GM12878 (cell line): ENCODE measurements around the gene PIAS1. TPM values are rescaled to one million over a fixed set of nuclear protein-coding genes. Genes with fewer than 3 reads are reported as not detected.

Experiments
- ATAC-seq: fragments of 200-7000 bp; cut with Tn5 transposase; 3 replicates; pipeline ENCODE4 v1.9.1; 2020; ENCODE audit warnings: mild to moderate bottlenecking, moderate library complexity
- BruUV-seq: library from RNA; stranded (reverse); fragments of 400-500 nt; replicated peaks from 2 replicates; lab custom pipeline; 2021; lab: Mats Ljungman, UMichigan
- CTCF ChIA-PET: fragments of 300-600 bp; sonication (Branson Sonifier 250); formaldehyde crosslinking; extraction: SDS; loops from one replicate; lab custom pipeline; 2021; ENCODE audit warnings: inconsistent platforms; lab: Yijun Ruan, JAX
- POLR2A ChIA-PET: fragments of 350-600 bp; formaldehyde crosslinking; extraction: SDS; loops from one replicate; lab custom pipeline; 2021; ENCODE audit warnings: inconsistent platforms; lab: Charles Lee
- RAD21 ChIA-PET: fragments of 300-600 bp; sonication (Branson Sonifier 250); formaldehyde crosslinking; loops from one replicate; lab custom pipeline; 2023; ENCODE audit warnings: antibody characterized with exemption; ENCODE audit not compliant: unreplicated experiment; lab: Charles Lee
- SMC1A ChIA-PET: fragments of 300-600 bp; sonication (Branson Sonifier 250); formaldehyde crosslinking; loops from one replicate; lab custom pipeline; 2023; ENCODE audit not compliant: unreplicated experiment, uncharacterized antibody; lab: Charles Lee
- DNase-seq: peaks from one replicate; pipeline ENCODE4 v3.0.0-alpha.2; 2011; ENCODE audit warnings: low read depth, low spot score
- FAIRE-seq: peaks from 3 replicates; lab custom pipeline; 2011; peaks lifted over from hg19 to GRCh38; lab: Jason Lieb, UNC
- H2AFZ ChIP-seq: 2 replicates; pipeline ENCODE4 v1.6.0; 2011; ENCODE audit warnings: low read depth, low read length, control low read depth; ENCODE audit not compliant: control insufficient read depth
- H3K27ac ChIP-seq: 2 replicates; pipeline ENCODE4 v1.5.1; 2011; ENCODE audit warnings: control low read depth; ENCODE audit not compliant: control insufficient read depth, insufficient read depth
- H3K27me3 ChIP-seq, 2 experiments: replicated peaks in 1 of 2; 2 replicates each; pipeline versions ENCODE4 v1.6.0 to v1.6.1; 2011; ENCODE audit warnings: low read length in 1 of 2; ENCODE audit not compliant: control insufficient read depth in 2 of 2, insufficient read depth in 2 of 2
- H3K36me3 ChIP-seq, 2 experiments: 2 replicates each; pipeline ENCODE4 v1.5.1; 2011; ENCODE audit warnings: low read length in 1 of 2; ENCODE audit not compliant: control insufficient read depth in 2 of 2, insufficient read depth in 2 of 2
- H3K4me1 ChIP-seq: 2 replicates; pipeline ENCODE4 v1.6.1; 2011; ENCODE audit warnings: mild to moderate bottlenecking, low read length, moderate library complexity, mixed read lengths; ENCODE audit not compliant: control insufficient read depth, insufficient read depth
- H3K4me2 ChIP-seq: 2 replicates; pipeline ENCODE4 v1.6.0; 2011; ENCODE audit warnings: control low read depth; ENCODE audit not compliant: control insufficient read depth, insufficient read depth
- H3K4me3 ChIP-seq: fragments of 200-600 bp; sonication (generic); 2 replicates; pipeline ENCODE4 v1.5.1; 2016
- H3K79me2 ChIP-seq: 2 replicates; pipeline ENCODE4 v1.6.0; 2011; ENCODE audit warnings: low read length; ENCODE audit not compliant: control insufficient read depth, insufficient read depth
- H3K9ac ChIP-seq: 2 replicates; pipeline ENCODE4 v1.8.0; 2011; ENCODE audit warnings: low read length, control low read depth, mixed read lengths; ENCODE audit not compliant: control insufficient read depth, insufficient read depth
- H3K9me3 ChIP-seq: replicated peaks from 3 replicates; pipeline ENCODE4 v1.5.1; 2011; ENCODE audit warnings: mild to moderate bottlenecking, low read length; ENCODE audit not compliant: control insufficient read depth, insufficient read depth
- H4K20me1 ChIP-seq: 2 replicates; pipeline ENCODE4 v1.6.0; 2011; ENCODE audit not compliant: control insufficient read depth, insufficient read depth
- BCL11A ChIP-seq: IDR thresholded peaks from 2 replicates; pipeline ENCODE4 v1.6.1; 2011; ENCODE audit warnings: low read depth, low read length
- CUX1 ChIP-seq: IDR thresholded peaks from 2 replicates; pipeline ENCODE4 v1.6.1; 2012; ENCODE audit warnings: improper control_type of control experiment, low read depth, low read length; ENCODE audit not compliant: insufficient replicate concordance
- IKZF2 ChIP-seq, 2 experiments: fragments of 450-650 bp; IDR thresholded peaks; 2 replicates each; pipeline ENCODE4 v1.6.1; 2017; ENCODE audit warnings: mild to moderate bottlenecking in 2 of 2, moderate library complexity in 2 of 2
- IRF4 ChIP-seq: IDR thresholded peaks from 2 replicates; pipeline ENCODE4 v1.6.1; 2011; ENCODE audit warnings: low read depth, low read length
- MLLT1 ChIP-seq: fragments of 450-650 bp; IDR thresholded peaks from 2 replicates; pipeline ENCODE4 v1.6.1; 2016; ENCODE audit warnings: mild to moderate bottlenecking
- SPI1 ChIP-seq: IDR thresholded peaks from 2 replicates; pipeline ENCODE4 v1.6.1; 2011; ENCODE audit warnings: low read depth, mild to moderate bottlenecking, low read length, moderate library complexity, borderline replicate concordance; ENCODE audit not compliant: insufficient read depth
- ZNF24 ChIP-seq: fragments of 450-650 bp; IDR thresholded peaks from 2 replicates; pipeline ENCODE4 v1.6.1; 2017; ENCODE audit warnings: antibody characterized with exemption, mild to moderate bottlenecking
- ZNF622 ChIP-seq: fragments of 450-650 bp; IDR thresholded peaks from 2 replicates; pipeline ENCODE4 v1.6.1; 2017; ENCODE audit warnings: mild to moderate bottlenecking, inconsistent platforms
- WGBS: methylation state at CpG from one replicate; pipeline ENCODE4 v1.1.6; 2016; ENCODE audit warnings: low lambda C conversion rate; ENCODE audit not compliant: insufficient replicate concordance, insufficient coverage; ENCODE audit errors: missing lambda C conversion rate; 5-methylcytosine and 5-hydroxymethylcytosine counted together
- in situ Hi-C: fragments of 300-500 bp; cut with MboI; formaldehyde crosslinking; loops from 9 replicates; pipeline ENCODE4 v1.14.3; 2018; ENCODE audit warnings: mixed read lengths
- intact Hi-C: fragments of 100-400 bp; cut with micrococcal nuclease; formaldehyde crosslinking; loops from one replicate; pipeline ENCODE4 v1.14.2; 2022; ENCODE audit not compliant: unreplicated experiment
- polyA plus RNA-seq, 11 experiments: library from polyadenylated mRNA; depleted of rRNA in 4 of 11; unstranded in 6 of 11; stranded (reverse) in 5 of 11; fragments of >200 nt; fragmentation: Nextera tagmentation in 4 of 11; fragmentation: Illumina TruSeq in 1 of 11; extraction: Ambion mirVana in 4 of 11; extraction: Trizol in 1 of 11; gene quantifications; 1 replicate in 1 of 11; 2 replicates in 10 of 11; pipeline versions ENCODE4 v1.2.1 to v1.2.3, GENCODE V29; 2011 to 2016; ENCODE audit warnings: inconsistent platforms in 2 of 11, missing spikeins in 2 of 11, low read depth in 1 of 11
- total RNA-seq, 4 experiments: library from RNA; depleted of rRNA in 3 of 4; stranded (reverse); fragments of >200 nt in 3 of 4; fragmentation: Illumina TruSeq in 1 of 4; extraction: Trizol in 1 of 4; gene quantifications; 2 replicates each; pipeline versions ENCODE4 v1.2.1 to v1.2.3, GENCODE V29; 2013 to 2021

The PIAS1 gene
- total and polyA plus RNA-seq, 10 of the 15 experiments (the other 5 are each of a cell fraction or from before 2014, with no cell fraction given), result 20.2 to 96.3 (median 37.0) TPM

- Histone ChIP-seq H3K9ac (no peak overlapping the region), H3K27ac (no peak overlapping the region), H3K4me1 (peaks cover 8% of the 10 kb centered on the region), H3K9me3 (no peaks in the 10 kb centered on the region; the same call in 2 of the 3 replicates), H2AFZ (no peak overlapping the region), H3K27me3 (no peaks in the 10 kb centered on the region), H3K79me2 (no peaks in the 10 kb centered on the region), H3K4me3 (no peak overlapping the region), H4K20me1 (no peaks in the 10 kb centered on the region), H3K36me3 (no peaks in the 10 kb centered on the region), H3K4me2 (no peak overlapping the region)
- 43% methylated on average over 2 of the region's 2 CpGs for WGBS
- FAIRE-seq (no peak), DNase-seq (no peak), ATAC-seq (no peak)
- in situ Hi-C loops, result no loop called here
- ChIA-PET POLR2A (interaction anchor here (0.7 to 1.9 kb wide), 2 partner anchors 12 to 168 kb away, joined by 3 to 5 read pairs; no protein-coding TSS in a partner anchor), RAD21 (interaction anchor here (0.7 kb wide), 1 partner anchor 70 kb away, joined by 3 read pairs; no protein-coding TSS in a partner anchor), SMC1A (interaction anchor here (0.6 to 1.8 kb wide), 8 partner anchors 20 to 164 kb away, joined by 3 to 6 read pairs (median 4); no protein-coding TSS in a partner anchor), CTCF (interaction anchor here (1.1 to 1.7 kb wide), 2 partner anchors 17 to 168 kb away, joined by 3 to 4 read pairs; no protein-coding TSS in a partner anchor)
- intact Hi-C loops, result loop anchor here (5.0 kb wide), 1 partner anchor 84 kb away; no protein-coding TSS in a partner anchor
- BruUV-seq, result no TSS peak
- TF ChIP-seq ZNF622 (no peak), ZNF24 (no peak)
Observed at GRCh38 chr15:68031404-68031803, 22.7 kb upstream of the PIAS1 start.

- Histone ChIP-seq H3K27ac (peak overlapping the region; percentile 50; the same call in 1 of the 2 replicates), H3K9me3 (peaks cover 2% of the 10 kb centered on the region; the same call in 1 of the 3 replicates), H3K4me1 (peaks cover 8% of the 10 kb centered on the region), H3K9ac (no peak overlapping the region), H3K4me2 (no peak overlapping the region), H2AFZ (no peak overlapping the region), H3K4me3 (no peak overlapping the region), H3K79me2 (no peaks in the 10 kb centered on the region), H4K20me1 (no peaks in the 10 kb centered on the region), H3K36me3 (no peaks in the 10 kb centered on the region), H3K27me3 (no peaks in the 10 kb centered on the region)
- ChIA-PET SMC1A (interaction anchor here (1.3 kb wide), 1 partner anchor 71 kb away, joined by 3 read pairs; no protein-coding TSS in a partner anchor), RAD21 (interaction anchor here (0.9 kb wide), 1 partner anchor 169 kb away, joined by 3 read pairs; no protein-coding TSS in a partner anchor), CTCF (interaction anchor here (0.5 to 1.1 kb wide), 2 partner anchors 8 to 184 kb away, joined by 3 to 4 read pairs; no protein-coding TSS in a partner anchor), POLR2A (interaction anchor here (2.0 kb wide), 1 partner anchor 23 kb away, joined by 7 read pairs; no protein-coding TSS in a partner anchor)
- ATAC-seq, result peak; percentile 97
- FAIRE-seq, result no peak
- no TSS peak for BruUV-seq
- in situ Hi-C loops (no loop called here), intact Hi-C loops (loop anchor here (2.0 to 5.0 kb wide), 2 partner anchors 22 to 85 kb away; partner anchors contain the start of gene PIAS1)
- DNase-seq, result peak; percentile 65
- 0% methylated on average over 1 of the region's 1 CpG for WGBS
- TF ChIP-seq CUX1, result peak; percentile 60
- TF ChIP-seq IRF4, result 0 out of 2 replicates have a peak, but pooled peaks have one; percentile 32
- TF ChIP-seq BCL11A, result peak; percentile 62; the same call in 1 of the 2 replicates
- TF ChIP-seq MLLT1, result no peak
- TF ChIP-seq SPI1, result peak; percentile 20; the same call in 1 of the 2 replicates
- peak; percentile 64 to 68; a peak in 2 of 4 replicates for TF ChIP-seq IKZF2 (IDR thresholded peaks at IDR 0.05)
Observed at GRCh38 chr15:68032672-68033071, 21.4 kb upstream of the PIAS1 start.
